GM19438 (cell line): ENCODE data around the gene THSD7B.

Source experiments
- ATAC-seq: cut with Tn5 transposase; IDR thresholded peaks from one replicate; pipeline ENCODE4 v1.9.1; 2021; ENCODE audit warnings: low read depth; ENCODE audit not compliant: unreplicated experiment

Gene THSD7B

GRCh38 chr2:137228566-137228965 is 463.2 kb downstream of the THSD7B start:
- no peak for ATAC-seq

DNA sequence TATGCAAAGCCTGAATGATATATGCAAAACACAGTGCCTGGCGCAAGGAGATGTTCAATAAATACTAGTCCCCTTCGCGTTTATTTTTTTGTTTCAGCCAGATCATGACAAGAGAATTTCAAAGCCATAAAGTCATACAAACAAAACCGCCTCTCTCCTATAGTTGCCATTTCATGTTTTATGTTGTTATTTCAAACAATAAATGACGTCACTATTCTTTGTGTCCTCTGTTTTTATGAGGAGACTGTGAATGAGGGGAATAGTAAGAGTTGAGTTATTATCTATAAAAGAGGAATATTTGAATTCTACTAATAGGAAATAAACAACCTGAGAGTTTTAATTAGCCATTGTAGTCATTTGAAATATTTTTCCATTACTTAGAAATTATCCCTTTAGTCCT is 464.5 kb downstream of the THSD7B start:
- no peak for ATAC-seq

DNA sequence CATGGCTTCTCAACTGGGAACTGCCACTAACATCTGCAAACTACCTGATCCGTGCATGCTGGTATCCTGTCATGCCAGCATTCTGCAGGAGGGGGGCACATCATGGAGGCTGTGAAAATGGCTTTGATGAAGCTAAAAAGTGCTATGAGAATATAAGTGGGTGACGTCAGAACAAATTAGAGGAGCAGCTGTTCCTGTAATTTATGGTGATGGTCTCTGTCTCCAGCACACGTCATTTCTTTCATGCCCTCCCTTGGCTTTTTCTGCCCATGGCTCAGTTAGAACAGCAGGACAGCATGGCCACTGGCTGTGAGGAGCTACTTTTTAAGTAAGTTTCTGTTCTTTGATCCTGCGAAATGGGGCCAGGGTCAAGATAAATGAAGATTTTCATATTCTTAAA is 466.3 kb downstream of the THSD7B start:
- ATAC-seq, result no peak

DNA sequence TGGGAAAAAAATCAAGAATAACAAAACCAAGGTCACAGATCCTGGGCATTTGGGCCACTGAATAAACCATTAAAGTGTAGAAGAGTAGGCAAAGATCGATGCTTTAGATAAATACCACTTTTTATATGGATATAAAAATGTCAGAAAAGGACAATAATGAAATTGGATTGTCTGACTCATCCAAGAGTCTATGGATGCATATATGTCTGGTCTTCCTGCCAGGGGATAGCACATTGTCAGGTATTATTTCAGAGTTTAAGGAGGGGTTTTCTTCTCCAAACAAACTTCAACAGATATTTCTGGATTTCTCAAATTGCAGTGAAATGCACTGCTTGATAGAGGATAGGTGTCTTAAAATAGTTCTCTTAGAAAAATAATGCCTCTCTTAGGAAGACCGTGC is 466.7 kb downstream of the THSD7B start:
- no peak for ATAC-seq

GRCh38 chr2:137233091-137233490 is 467.7 kb downstream of the THSD7B start:
- ATAC-seq, result no peak

DNA sequence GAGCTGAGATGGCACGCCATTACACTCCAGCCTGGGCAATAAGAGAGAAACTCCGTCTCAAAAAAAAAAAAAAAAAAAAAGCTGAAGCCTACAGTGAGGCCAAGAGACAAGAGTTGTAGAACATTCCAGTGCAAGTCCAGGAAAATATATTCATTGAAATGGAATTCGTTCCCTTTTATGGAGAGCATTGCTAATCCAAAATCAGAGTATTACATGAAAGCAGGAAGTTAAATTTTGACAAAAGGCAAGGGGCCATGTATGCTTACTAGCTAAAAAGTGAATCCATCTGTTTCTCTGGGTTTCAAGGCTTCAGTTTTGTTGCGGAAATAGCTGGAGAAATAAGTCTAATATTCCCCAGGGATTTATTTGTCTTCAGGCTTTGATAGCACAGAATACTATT is 471.7 kb downstream of the THSD7B start:
- no peak for ATAC-seq

DNA sequence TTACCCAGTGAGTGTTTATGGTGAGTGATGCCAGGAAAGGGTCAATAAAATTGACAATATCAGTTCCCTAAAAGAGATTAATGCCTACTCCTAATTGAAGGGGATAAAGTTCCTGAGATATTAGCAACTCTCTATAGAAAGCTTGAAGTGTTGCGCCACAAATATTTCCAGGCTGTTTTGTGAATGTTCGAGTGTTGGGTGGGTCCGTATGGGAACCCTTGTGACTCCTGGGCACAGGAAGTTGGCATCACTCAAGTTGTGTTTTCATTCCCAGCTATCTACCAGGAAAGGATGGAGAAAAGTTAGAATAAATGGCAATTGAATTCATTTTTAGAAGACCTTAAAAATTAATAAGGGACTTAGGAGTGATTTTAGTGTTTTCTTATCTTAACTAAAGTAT is 472.7 kb downstream of the THSD7B start:
- no peak for ATAC-seq

DNA sequence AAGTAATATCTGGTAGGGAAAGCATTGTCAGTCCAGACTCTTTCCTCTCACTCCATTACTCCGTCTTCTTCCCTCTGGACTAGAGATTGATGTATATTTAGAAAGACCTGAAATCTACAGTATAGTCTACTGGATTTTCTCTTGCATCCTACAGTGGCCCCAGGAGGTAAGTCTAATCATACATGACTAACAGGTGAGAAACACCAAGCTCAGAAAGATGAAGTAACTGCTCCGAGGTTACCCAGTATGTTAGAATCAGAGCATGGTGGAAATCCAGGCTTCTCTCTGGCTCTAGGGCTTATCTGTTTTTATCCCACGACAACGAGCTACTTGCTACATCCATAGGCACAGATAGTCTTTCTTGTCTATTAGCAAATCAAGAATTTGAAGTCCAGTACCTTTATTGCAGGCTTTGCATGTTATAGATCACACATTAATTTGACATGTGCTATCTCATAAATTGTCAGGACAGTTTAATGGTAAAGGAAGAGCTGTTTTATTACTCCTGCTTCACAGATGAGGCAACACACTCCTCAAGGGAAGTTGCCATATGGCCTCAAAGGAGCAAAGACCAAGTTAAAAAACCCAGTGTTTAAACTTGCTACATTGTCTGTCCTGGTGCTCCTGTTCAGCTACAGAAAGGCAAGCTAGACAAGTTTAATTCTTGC is 484.3 kb downstream of the THSD7B start:
- ATAC-seq, result no peak

DNA sequence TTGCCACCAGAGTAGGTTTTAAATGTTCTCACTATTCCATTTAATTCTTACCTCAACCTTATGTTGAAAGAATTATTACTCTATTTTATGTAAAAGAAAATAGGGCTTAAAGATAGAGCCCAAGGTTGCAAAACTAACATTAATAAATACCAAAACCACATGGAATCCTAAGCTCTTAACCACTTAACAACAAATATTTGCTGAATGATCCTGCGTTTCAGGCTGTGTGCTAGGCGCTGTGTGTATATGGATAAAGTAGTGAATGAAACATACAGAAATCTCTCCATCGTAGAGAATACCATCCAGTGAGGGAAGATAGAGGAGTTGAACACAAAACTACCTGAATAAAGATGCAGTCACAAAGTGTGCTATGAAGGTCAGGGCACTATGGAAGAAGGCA is 485.1 kb downstream of the THSD7B start:
- ATAC-seq, result no peak

- no peak for ATAC-seq
These were observed 485.7 kb downstream of the THSD7B start for GRCh38 chr2:137251045-137251444.

GRCh38 chr2:137252934-137253333 is 487.6 kb downstream of the THSD7B start:
- ATAC-seq, result no peak

GRCh38 chr2:137254052-137254451 is 488.7 kb downstream of the THSD7B start:
- ATAC-seq, result no peak

DNA sequence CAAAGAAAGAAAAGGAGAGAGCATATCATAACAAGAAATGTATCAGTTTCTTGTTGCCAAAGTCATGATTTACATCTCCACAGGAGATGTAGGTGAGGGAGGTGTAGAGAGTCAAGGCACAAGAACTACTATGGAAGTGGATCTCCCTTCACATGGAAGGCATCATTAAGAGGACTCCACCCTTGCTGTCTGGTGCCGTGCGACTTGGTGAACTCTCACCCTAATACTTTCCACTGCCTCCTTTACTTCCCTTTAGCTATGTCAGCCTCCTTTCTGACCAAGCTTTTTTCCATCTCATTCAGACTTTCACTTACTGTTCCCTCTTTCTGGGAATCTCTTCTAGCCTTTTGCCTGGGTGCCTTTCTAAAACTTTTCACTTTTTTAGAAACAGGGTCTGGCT is 490.0 kb downstream of the THSD7B start:
- no peak for ATAC-seq

GRCh38 chr2:137255990-137256389 is 490.6 kb downstream of the THSD7B start:
- no peak for ATAC-seq

DNA sequence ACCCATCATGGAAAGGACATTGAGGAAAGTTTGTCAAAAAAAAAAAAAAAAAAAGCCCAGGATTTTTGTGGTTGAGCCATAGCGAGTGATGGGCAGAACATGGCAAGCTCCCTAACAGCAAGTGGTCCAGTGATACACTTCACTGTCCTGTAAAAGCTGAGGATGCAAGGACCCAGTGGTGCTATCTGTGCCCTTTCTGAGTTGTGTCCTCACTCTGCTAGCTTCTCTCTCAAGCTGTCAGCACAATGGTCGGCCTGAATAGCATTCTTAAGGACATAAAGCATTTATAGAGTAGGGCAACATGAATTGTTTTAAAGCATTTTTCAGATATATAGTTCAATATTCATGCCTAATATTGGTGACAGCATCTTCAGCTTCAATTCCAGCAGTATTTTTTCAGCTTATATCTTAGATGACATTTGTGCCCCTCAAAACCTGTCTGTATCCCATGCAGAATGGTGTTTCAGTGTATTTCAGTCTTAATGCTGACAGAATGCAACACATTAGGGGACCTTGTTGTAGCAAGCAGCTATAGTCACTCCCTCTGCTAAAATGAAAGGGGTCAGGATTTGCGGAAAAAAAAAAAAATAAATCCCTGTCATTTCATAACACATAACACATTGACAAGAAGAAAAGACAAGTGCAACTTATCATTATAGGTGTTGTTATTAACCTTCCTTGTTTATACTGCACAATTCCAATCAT is 496.7 kb downstream of the THSD7B start:
- no peak for ATAC-seq

DNA sequence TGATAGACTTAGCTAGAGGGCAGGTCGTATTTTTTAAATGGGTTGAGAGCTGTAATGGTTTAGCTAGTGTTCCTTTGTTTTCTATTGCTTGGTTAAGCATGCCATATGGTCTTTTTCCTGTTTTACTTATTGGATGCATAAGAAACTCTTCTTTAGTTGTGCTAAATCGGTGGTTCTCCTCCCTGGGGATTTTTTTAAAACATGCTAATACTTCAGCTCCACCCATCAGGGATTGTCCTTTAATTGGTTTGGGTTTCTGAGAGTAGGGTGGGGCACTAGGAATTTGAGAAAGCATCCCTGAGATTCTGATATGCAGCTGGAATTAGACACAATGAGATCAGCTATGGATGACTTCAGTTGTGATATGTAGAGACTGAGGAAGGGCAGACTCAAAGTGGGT is 497.2 kb downstream of the THSD7B start:
- no peak for ATAC-seq

GRCh38 chr2:137287913-137288639 is 522.7 kb downstream of the THSD7B start:
- ATAC-seq, result no peak

- ATAC-seq, result no peak
These were observed 526.7 kb downstream of the THSD7B start for GRCh38 chr2:137291836-137292570.

DNA sequence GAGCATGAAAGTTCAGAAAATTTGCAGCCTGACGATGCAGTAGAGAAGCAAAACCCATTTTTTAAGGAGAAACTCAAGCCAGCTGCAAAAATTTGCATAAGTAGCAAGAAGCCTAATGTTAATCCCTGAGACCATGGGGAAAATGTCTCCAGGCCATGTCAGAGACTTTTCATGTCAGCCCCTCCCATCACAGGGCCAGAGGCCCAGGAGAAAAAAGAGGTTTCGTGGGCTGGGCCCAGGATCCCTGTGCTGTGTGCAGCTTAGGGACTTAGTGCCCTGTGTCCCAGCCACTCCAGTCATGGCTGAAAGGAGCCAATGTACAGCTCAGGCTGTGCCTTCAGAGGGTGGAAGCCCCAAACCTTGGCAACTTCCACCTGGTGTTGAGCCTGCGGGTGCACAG is 533.0 kb downstream of the THSD7B start:
- no peak for ATAC-seq

GRCh38 chr2:137300987-137301386 is 535.6 kb downstream of the THSD7B start:
- ATAC-seq, result no peak

DNA sequence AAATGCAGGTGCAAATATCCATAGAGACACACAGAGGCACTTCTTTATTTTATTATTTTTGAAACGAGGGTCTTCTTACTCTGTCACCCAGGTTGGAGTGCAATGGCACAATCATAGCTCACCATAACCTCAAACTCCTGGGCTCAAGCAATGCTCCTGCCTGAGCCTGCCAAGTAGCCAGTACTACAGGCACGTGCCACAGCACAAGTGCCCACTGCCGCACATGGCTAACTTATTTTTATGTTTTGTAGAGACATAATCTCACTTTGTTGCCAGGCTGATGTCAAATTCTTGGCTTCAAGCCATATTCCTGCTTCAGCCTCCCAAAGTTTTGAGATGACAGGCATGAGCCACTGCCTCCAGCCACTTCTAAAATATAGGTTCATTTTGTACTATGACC is 537.6 kb downstream of the THSD7B start:
- ATAC-seq, result no peak
